Peyer's patch (tissue), 4 donors: ENCODE measurements around the gene UVRAG. TPM values are rescaled to one million over a fixed set of nuclear protein-coding genes. Genes with fewer than 3 reads are reported as not detected.

ENCODE experiments used
- DNase-seq, 3 donors: peaks; one replicate each; pipeline ENCODE4 v3.0.0-alpha.2; 2017 to 2019
- H3K27ac ChIP-seq, 4 donors: fragments of 200-600 bp; sonication (generic); one replicate each; pipeline ENCODE4 v1.5.1; 2016 to 2019
- H3K27me3 ChIP-seq, 2 donors: fragments of 200-600 bp; sonication (generic); one replicate each; pipeline ENCODE4 v1.5.1; 2019
- H3K36me3 ChIP-seq, 3 donors: fragments of 200-600 bp; sonication (generic); one replicate each; pipeline ENCODE4 v1.5.1; 2016 to 2019
- H3K4me1 ChIP-seq, 4 donors: fragments of 200-600 bp; sonication (generic); one replicate each; pipeline ENCODE4 v1.5.1; 2016 to 2019
- H3K4me3 ChIP-seq, 4 donors: fragments of 200-600 bp; sonication (generic); 1 replicate in 3 of 4; 2 replicates in 1 of 4; pipeline ENCODE4 v1.5.1; 2016 to 2019; ENCODE audit warnings: mild to moderate bottlenecking in 1 of 4
- H3K9me3 ChIP-seq, 4 donors: fragments of 200-600 bp; sonication (generic); one replicate each; pipeline ENCODE4 v1.5.1; 2016 to 2019; ENCODE audit warnings: mild to moderate bottlenecking in 1 of 4
- POLR2A ChIP-seq, 2 donors: fragments of 450-650 bp; IDR thresholded peaks; one replicate each; pipeline ENCODE4 v1.5.1; 2017; ENCODE audit warnings: antibody characterized with exemption in 2 of 2, mild to moderate bottlenecking in 2 of 2, moderate library complexity in 2 of 2
- total RNA-seq, 4 donors: library from RNA; depleted of rRNA; stranded (reverse); fragments of >200 nt; gene quantifications; one replicate each; pipeline ENCODE4 v1.1.0, GENCODE V29; 2016
- TF ChIP-seq, protein P1 (sequence below), 6 experiments: fragments of 450-650 bp in 4 of 6; fragments of 200-600 bp in 2 of 6; sonication (generic) in 1 of 6; IDR thresholded peaks; one replicate each; pipeline ENCODE4 v1.5.1; 2017 to 2019; ENCODE audit warnings: antibody characterized with exemption in 6 of 6, mild to moderate bottlenecking in 3 of 6, moderate library complexity in 1 of 6

UVRAG gene
- total RNA-seq, 4 donors from 2014 or later: 13.8 to 64.4 (median 22.1) TPM

DNA sequence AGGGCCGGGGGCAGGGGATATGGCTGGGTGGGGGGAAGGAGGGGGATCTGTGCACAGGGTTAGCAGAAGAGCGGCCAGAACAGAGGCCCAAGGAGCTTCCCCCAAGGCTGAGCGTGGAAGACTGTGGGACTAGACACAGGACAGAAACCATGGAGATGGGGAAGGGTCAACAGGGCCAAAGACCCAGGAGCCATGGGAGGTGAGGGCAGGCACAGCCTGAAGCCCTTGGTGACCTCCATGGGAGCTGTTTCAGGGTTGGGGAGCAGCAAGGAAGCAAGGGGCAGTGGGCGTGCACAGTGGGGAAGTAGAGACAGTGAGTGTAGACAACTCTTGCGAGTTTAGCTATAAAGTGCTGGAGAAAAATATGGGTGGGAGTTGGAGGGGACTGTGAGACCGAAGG, 334.7 kb downstream of the UVRAG start:
- Histone ChIP-seq H3K36me3 (no peaks in the 10 kb centered on the region), H3K9me3 (no peaks in the 10 kb centered on the region), H3K27me3 (no peaks in the 10 kb centered on the region), H3K4me3 (no peak overlapping the region), H3K4me1 (peaks cover 8 to 26% (median 12%) of the 10 kb centered on the region in 4 donors), H3K27ac (peak overlapping the region in 3 of 4 donors; percentile 40 to 95 (median 84))
- TF ChIP-seq POLR2A (IDR thresholded peaks at IDR 0.05): no peak
- TF ChIP-seq, protein P1, sequence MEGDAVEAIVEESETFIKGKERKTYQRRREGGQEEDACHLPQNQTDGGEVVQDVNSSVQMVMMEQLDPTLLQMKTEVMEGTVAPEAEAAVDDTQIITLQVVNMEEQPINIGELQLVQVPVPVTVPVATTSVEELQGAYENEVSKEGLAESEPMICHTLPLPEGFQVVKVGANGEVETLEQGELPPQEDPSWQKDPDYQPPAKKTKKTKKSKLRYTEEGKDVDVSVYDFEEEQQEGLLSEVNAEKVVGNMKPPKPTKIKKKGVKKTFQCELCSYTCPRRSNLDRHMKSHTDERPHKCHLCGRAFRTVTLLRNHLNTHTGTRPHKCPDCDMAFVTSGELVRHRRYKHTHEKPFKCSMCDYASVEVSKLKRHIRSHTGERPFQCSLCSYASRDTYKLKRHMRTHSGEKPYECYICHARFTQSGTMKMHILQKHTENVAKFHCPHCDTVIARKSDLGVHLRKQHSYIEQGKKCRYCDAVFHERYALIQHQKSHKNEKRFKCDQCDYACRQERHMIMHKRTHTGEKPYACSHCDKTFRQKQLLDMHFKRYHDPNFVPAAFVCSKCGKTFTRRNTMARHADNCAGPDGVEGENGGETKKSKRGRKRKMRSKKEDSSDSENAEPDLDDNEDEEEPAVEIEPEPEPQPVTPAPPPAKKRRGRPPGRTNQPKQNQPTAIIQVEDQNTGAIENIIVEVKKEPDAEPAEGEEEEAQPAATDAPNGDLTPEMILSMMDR (IDR thresholded peaks at IDR 0.05): no peak
- DNase-seq: peak in 1 of 3 donors; percentile 35

GRCh38 chr11:76150141-76150540, 335.1 kb downstream of the UVRAG start:
- no peak overlapping the region for H3K4me3 ChIP-seq
- H3K27me3 ChIP-seq: no peaks in the 10 kb centered on the region
- H3K9me3 ChIP-seq: no peaks in the 10 kb centered on the region
- DNase-seq: peak in 2 of 3 donors; percentile 31 to 41
- H3K36me3 ChIP-seq: no peaks in the 10 kb centered on the region
- H3K27ac ChIP-seq: peak overlapping the region in 1 of 4 donors; percentile 95
- no peak for TF ChIP-seq POLR2A (IDR thresholded peaks at IDR 0.05)
- TF ChIP-seq, protein P1 (IDR thresholded peaks at IDR 0.05): no peak
- H3K4me1 ChIP-seq: peaks cover 8 to 26% (median 12%) of the 10 kb centered on the region in 4 donors

GRCh38 chr11:76151556-76152085, 336.6 kb downstream of the UVRAG start:
- Histone ChIP-seq H3K36me3 (no peaks in the 10 kb centered on the region), H3K9me3 (no peaks in the 10 kb centered on the region), H3K27me3 (no peaks in the 10 kb centered on the region), H3K27ac (no peak overlapping the region), H3K4me1 (peaks cover 8 to 23% (median 12%) of the 10 kb centered on the region in 4 donors), H3K4me3 (peak overlapping the region in 1 of 4 donors; percentile 48)
- TF ChIP-seq, protein P1 (IDR thresholded peaks at IDR 0.05): no peak
- no peak for TF ChIP-seq POLR2A (IDR thresholded peaks at IDR 0.05)
- peak in 2 of 3 donors; percentile 41 to 56 for DNase-seq

- Histone ChIP-seq H3K27me3 (no peaks in the 10 kb centered on the region), H3K27ac (peak overlapping the region in 1 of 4 donors; percentile 49), H3K4me1 (peaks cover 8 to 17% (median 12%) of the 10 kb centered on the region in 4 donors), H3K9me3 (no peaks in the 10 kb centered on the region), H3K36me3 (no peaks in the 10 kb centered on the region), H3K4me3 (peak overlapping the region; percentile 7 to 48 (median 46))
- TF ChIP-seq, protein P1 (IDR thresholded peaks at IDR 0.05): peak; percentile 80 to 98 (median 94)
- no peak for TF ChIP-seq POLR2A (IDR thresholded peaks at IDR 0.05)
- DNase-seq: peak; percentile 86 to 95 (median 91)
Measured at GRCh38 chr11:76152086-76152681, 337.2 kb downstream of the UVRAG start.

- DNase-seq: peak; percentile 40 to 69 (median 53)
- no peaks in the 10 kb centered on the region for H3K27me3 ChIP-seq
- no peaks in the 10 kb centered on the region for H3K9me3 ChIP-seq
- TF ChIP-seq, protein P1 (IDR thresholded peaks at IDR 0.05): no peak
- no peak for TF ChIP-seq POLR2A (IDR thresholded peaks at IDR 0.05)
- peak overlapping the region in 1 of 4 donors; percentile 49 for H3K27ac ChIP-seq
- H3K36me3 ChIP-seq: no peaks in the 10 kb centered on the region
- peak overlapping the region in 2 of 4 donors; percentile 48 for H3K4me3 ChIP-seq
- peaks cover 8 to 16% (median 12%) of the 10 kb centered on the region in 4 donors for H3K4me1 ChIP-seq
Measured at GRCh38 chr11:76152741-76153570, 337.9 kb downstream of the UVRAG start.
